Activated CD4-positive, alpha-beta T cell treated with anti-CD3 and anti-CD28 coated beads, Interleukin-2, amount 10 ng/mL, durations not matched to agents 7 days and 5 days (primary cell): ENCODE measurements around the gene RBM15B. TPM values are rescaled to one million over a fixed set of nuclear protein-coding genes. Genes with fewer than 3 reads are reported as not detected.

Source experiments
- CTCF ChIA-PET: fragments of 350-600 bp; sonication (Branson Sonifier 250); formaldehyde crosslinking; loops from one replicate; lab custom pipeline; 2021; ENCODE audit warnings: antibody characterized with exemption; lab: Charles Lee
- POLR2A ChIA-PET: fragments of 350-600 bp; sonication (Branson Sonifier 250); formaldehyde crosslinking; loops from one replicate; lab custom pipeline; 2021; ENCODE audit warnings: antibody characterized with exemption; lab: Charles Lee
- DNase-seq: peaks from one replicate; pipeline ENCODE4 v3.0.0-alpha.2; 2020
- H3K27ac Mint-ChIP-seq: one replicate; pipeline ENCODE4 v1.8.0; 2021; ENCODE audit warnings: mild to moderate bottlenecking, moderate library complexity, mixed read lengths
- H3K27me3 Mint-ChIP-seq: one replicate; pipeline ENCODE4 v1.8.0; 2021; ENCODE audit warnings: mixed read lengths
- H3K36me3 Mint-ChIP-seq: one replicate; pipeline ENCODE4 v1.8.0; 2021; ENCODE audit warnings: low read depth, mixed read lengths
- H3K4me1 Mint-ChIP-seq: one replicate; pipeline ENCODE4 v1.8.0; 2021; ENCODE audit warnings: mixed read lengths
- H3K4me3 Mint-ChIP-seq: one replicate; pipeline ENCODE4 v1.8.0; 2021; ENCODE audit warnings: mild to moderate bottlenecking, moderate library complexity, mixed read lengths
- H3K9me3 Mint-ChIP-seq: one replicate; pipeline ENCODE4 v1.8.0; 2021; ENCODE audit warnings: mixed read lengths
- total RNA-seq, 2 experiments: library from RNA; stranded (reverse); gene quantifications; one replicate each; pipeline ENCODE4 v1.2.3, GENCODE V29; 2021

The RBM15B gene
- total RNA-seq, 2 experiments from 2014 or later, result 29.0 to 29.8 TPM

DNA sequence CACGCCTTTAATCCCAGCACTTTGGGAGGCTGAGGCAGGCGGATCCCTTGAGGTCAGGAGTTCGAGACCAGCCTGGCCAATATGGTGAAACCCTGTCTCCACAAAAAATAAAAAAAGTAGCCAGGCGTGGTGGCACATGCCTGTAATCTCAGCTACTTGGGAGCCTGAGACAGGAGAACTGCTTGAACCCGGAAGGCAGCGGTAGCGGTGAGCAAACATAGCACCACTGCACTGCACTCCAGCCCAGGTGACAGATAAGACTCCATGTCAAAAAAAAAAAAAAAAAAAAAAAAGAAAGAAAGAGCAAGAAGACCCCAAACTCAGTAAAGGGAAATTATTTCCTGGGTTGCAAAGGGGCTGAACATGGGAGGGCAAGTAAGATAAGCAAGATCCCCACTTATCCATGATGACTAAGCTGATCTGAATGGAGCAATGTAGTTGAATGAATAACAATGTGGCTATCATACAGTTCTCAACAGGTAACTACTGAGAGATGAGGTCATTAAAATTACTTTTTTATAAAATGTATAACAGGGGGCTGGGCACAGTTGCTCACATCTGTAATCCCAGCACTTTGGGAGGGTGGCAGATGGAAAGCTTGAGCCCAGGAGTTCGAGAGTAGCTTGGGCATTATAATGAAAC is 46.0 kb downstream of the RBM15B start:
- Mint-ChIP-seq H3K9me3 (no peaks in the 10 kb centered on the region), H3K27me3 (no peaks in the 10 kb centered on the region), H3K36me3 (peaks cover 35% of the 10 kb centered on the region), H3K4me3 (no peak overlapping the region), H3K27ac (no peak overlapping the region), H3K4me1 (peaks cover 11% of the 10 kb centered on the region)
- no peak for DNase-seq
- ChIA-PET POLR2A (no interaction called here), CTCF (interaction anchor here (1.1 kb wide), 1 partner anchor 821 kb away, joined by 5 read pairs; no protein-coding TSS in a partner anchor)

DNA sequence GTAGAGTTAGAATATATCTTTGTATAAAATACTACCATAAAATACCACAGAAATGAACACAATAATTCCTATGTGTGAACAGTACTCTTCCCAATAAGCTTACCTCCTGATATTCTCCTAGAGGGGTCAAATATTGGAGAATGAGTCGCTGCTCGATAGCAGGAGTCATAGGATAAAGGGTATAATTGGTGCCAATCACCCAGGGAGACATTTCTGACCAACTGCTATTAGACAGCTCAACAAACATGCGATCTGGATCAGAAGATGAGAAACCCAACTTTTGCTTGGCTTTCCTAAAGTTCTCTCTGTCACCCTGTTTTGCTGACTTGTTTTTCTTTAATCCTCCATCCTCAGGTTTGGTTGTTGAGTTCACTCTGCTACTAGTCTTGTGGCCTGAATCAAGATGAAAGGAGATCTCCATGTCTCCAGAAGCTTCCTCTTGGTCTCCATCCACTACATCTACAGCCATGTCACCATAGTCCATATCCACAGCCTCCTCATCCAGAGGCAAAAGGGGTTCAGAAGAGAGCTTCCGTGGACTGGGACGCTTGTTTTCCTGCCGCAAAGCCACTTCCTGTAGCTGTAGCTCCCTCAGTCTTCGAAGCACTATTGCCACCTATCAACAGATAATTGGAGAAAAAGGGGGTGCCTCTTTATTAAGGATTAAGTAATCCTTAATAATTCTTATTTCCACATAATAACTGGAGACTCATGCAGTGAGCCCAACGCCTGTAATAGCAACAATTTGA is 50.4 kb downstream of the RBM15B start:
- H3K27ac Mint-ChIP-seq, result peak overlapping the region; percentile 47
- no peaks in the 10 kb centered on the region for H3K27me3 Mint-ChIP-seq
- no peak overlapping the region for H3K4me3 Mint-ChIP-seq
- H3K9me3 Mint-ChIP-seq, result no peaks in the 10 kb centered on the region
- DNase-seq, result peak; percentile 10
- H3K4me1 Mint-ChIP-seq, result peaks cover 13% of the 10 kb centered on the region
- ChIA-PET POLR2A (no interaction called here), CTCF (interaction anchor here (0.5 to 2.3 kb wide), 3 partner anchors 10 to 240 kb away, joined by 3 to 7 read pairs (median 6); no protein-coding TSS in a partner anchor)
- peaks cover 30% of the 10 kb centered on the region for H3K36me3 Mint-ChIP-seq

DNA sequence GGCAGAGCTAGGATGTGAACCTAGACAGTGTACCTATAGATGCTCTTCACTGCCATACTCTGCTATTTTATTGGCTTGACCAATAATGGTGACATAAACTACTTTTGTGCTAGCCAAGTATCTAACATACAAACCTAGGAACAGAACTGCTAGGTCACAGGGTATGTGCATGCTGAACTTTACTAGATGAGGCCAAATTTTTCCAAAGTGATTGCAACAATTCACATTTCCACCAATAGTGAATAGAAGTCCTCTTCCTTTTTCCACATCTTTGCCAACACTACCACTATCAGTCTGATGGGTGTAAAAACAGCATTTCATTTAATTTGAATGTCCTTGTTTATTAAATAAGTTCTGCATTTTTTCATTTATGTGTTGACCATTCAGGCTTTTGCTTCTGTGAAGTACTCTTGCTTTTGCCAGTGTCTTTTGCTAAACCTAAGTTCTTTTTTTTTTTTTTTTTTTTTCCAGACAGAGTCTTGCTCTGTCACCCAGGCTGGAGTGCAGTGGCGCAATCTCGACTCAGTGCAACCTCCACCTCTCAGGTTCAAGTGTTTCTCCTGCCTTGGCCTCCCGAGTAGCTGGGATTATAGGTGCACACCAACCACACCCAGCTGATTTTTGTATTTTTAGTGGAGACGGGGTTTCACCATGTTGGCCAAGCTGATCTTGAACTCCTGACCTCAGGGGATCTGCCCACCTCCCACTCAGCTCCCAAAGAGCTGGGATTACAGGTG is 54.6 kb downstream of the RBM15B start:
- Mint-ChIP-seq H3K4me1 (peaks cover 20% of the 10 kb centered on the region), H3K27me3 (no peaks in the 10 kb centered on the region)

More for the DNA sequence above, 54.6 kb downstream of the RBM15B start:
- ChIA-PET POLR2A (interaction anchor here (0.6 kb wide), 1 partner anchor 1841 kb away, joined by 3 read pairs; no protein-coding TSS in a partner anchor), CTCF (interaction anchor here (1.4 kb wide), 1 partner anchor 11 kb away, joined by 3 read pairs; no protein-coding TSS in a partner anchor)
- peaks cover 42% of the 10 kb centered on the region for H3K36me3 Mint-ChIP-seq
- no peak overlapping the region for H3K4me3 Mint-ChIP-seq
- no peak for DNase-seq
- no peak overlapping the region for H3K27ac Mint-ChIP-seq
- no peaks in the 10 kb centered on the region for H3K9me3 Mint-ChIP-seq

Other genes starting within 250 kb of the RBM15B start
- 100 to 1,000 TPM; 107 to 131 TPM for gene MANF, start 6.0 kb upstream of the RBM15B start, total RNA-seq
- 10 to 100 TPM; 35.4 to 37.3 TPM for gene DCAF1, start 108.7 kb downstream of the RBM15B start, total RNA-seq
- 10 to 100 TPM; 30.0 to 31.0 TPM for gene RAD54L2, start 147.4 kb downstream of the RBM15B start, total RNA-seq